Measurements from ENCODE around the gene TREM2. TPM values are rescaled to one million over a fixed set of nuclear protein-coding genes. Genes with fewer than 3 reads are reported as not detected.
"Not testable (repeated sequence)": the region's sequence is repeated elsewhere in the genome, so short reads cannot be mapped to it uniquely, and the experiment has no call there.

Gene TREM2
- total RNA-seq, 2 experiments from 2014 or later: not detected

DNA sequence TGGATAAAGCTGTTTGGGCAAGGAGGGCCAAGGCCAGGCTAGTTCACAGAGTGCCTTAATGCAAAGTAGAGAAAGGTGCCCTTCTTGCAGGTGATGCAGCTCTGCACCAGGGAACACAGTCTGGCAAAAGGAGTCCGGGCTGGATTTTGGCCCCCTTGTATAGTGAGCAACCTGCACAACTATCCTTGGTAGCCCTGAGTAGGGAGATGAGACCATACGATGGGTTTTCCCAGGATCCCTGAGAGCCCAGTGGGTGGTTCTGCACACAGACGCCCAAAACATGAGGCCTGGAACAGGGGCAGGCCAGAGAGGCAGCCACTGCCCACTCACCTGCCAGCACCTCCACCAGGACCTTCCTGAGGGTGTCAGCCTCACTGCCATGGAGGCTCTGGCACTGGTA is 2.0 kb downstream of the TREM2 start:
- ChIA-PET POLR2A (no interaction called here), CTCF (no interaction called here)

- POLR2A ChIA-PET: no interaction called here
- CTCF ChIA-PET: no interaction called here
These were observed 3.4 kb downstream of the TREM2 start for GRCh38 chr6:41159415-41160082.

- POLR2A ChIA-PET: no interaction called here
- CTCF ChIA-PET: no interaction called here
These were observed 5.6 kb downstream of the TREM2 start for GRCh38 chr6:41157323-41157722.

DNA sequence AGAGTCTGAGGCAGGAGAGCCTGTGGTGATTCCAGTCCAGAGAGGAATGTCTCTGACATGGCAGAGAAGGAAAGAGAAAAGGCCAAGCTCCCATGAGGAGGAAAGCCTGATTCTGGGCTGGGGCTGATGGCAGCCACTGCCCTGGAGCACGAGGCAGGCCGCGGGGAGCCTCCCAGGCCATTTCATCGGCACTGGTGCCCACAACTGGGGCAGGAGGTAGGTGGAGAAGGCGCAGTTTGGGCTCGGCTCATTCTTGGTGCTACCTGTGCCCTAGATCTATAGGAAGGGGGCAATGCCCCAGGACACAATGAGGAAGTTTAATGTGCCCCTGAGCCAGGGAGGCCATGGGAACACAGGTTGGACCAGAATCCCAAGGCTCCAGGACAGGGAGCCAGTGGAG is 6.1 kb downstream of the TREM2 start:
- CTCF ChIA-PET: no interaction called here
- POLR2A ChIA-PET: no interaction called here

GRCh38 chr6:41156001-41156400 is 6.9 kb downstream of the TREM2 start:
- CTCF ChIA-PET: no interaction called here
- POLR2A ChIA-PET: no interaction called here

- POLR2A ChIA-PET: no interaction called here
These were observed 7.6 kb downstream of the TREM2 start for GRCh38 chr6:41155132-41155805.

GRCh38 chr6:41153992-41154625 is 8.8 kb downstream of the TREM2 start, which contains the start of gene TREML1:
TREML1 (minus strand) TSS chr6:41154347; CDS start chr6:41154288, 59 bp downstream.
- ChIA-PET POLR2A (no interaction called here), CTCF (no interaction called here)

More at GRCh38 chr6:41155132-41155805, 7.6 kb downstream of the TREM2 start:
- CTCF ChIA-PET: no interaction called here

DNA sequence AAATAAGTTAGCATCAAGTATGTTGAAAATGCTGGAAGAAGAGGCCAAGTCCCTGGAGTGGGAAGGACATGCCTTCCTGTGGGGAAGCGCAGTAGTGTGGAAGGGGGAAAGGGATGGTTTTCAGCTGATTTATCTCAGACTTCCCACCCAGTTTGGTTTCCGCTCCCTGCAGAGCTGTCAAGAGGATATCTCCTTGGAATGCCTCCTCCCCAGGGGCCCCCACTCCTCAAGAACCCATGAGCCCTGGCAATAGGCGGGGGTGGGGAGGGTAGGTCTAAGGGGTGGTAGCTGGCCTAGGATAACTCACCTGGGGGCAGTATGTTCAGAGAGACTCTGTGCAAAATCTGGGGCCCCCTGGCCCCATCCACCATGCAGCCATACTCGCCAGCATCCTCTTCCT is 9.5 kb downstream of the TREM2 start:
- ChIA-PET CTCF (no interaction called here), POLR2A (no interaction called here)

DNA sequence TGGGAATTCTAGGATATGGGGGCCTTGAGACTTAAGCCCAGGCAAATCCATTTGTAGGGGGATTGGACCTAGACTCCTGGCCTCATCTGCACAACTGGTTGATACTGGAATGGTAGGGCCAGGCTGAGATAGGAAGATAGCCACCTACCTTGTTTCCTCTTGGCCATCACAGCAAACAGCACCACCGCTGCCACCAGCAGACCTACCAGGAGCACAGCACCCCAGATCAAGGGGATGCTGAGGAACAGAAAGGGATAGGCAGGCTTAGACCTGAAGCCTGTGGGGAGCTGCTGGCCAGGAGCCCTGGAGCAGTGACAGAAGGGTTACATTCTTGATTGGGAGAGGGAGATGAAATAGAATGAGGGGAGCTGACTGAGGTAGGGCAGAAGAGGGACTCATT is 12.2 kb downstream of the TREM2 start:
- ChIA-PET POLR2A (no interaction called here), CTCF (no interaction called here)

GRCh38 chr6:41147917-41148316 is 15.0 kb downstream of the TREM2 start:
- POLR2A ChIA-PET: no interaction called here
- CTCF ChIA-PET: no interaction called here

DNA sequence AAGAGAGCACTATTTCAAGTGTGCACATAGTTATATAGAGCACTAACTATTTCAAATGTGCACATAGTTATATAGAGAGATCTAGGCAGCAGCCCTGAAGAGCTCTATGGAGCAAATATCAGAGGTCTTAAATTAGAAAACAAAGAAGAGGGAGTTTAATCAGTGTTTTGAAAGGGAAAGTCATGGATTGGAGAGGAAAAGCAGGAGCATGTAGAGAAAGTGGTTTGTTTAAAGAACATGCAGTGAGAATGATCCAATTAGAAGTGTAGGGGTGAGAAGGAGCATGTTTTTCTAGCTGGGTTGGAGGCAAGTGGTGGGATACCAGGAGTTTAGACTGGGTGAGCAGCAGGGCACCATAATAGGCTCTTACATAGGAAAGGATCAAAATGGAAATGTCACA is 26.0 kb downstream of the TREM2 start:
- ChIA-PET POLR2A (no interaction called here), CTCF (no interaction called here)

DNA sequence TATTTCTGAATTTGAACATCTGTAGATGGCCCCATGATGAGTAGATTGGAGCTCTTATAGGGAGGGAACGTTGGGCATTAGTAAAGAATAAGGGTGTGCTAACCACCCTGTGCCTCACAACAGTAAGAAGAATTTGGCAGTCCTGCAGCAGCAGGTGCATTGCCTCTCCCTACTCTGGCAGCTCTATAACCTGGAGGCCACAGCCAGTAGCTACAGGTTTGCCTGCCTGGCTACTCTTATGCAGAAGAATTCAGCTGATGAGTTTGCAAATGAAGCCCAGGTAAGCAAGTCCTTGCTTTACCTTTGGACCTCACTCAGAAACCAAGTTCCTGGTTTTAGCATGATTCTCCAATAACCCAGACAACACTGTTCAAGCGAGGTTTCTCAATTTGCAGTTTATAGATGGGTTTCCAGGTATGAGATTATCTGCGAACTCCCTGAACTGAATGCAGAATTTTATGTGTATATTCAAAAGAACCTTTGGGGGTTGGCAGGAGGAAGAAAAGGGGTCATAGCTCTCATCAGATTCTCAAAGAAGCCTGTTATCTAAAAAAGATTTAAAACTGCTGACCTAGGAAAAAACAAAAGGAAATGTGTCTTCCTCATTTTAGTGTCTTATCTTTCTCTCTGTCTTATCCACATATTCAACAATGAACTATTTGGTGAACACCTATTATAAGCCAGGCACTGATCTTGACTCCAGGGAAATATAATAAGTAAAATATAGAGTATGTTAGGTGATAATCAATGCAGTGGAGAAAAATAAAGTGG is 27.7 kb downstream of the TREM2 start:
- CTCF ChIA-PET: no interaction called here
- POLR2A ChIA-PET: no interaction called here

DNA sequence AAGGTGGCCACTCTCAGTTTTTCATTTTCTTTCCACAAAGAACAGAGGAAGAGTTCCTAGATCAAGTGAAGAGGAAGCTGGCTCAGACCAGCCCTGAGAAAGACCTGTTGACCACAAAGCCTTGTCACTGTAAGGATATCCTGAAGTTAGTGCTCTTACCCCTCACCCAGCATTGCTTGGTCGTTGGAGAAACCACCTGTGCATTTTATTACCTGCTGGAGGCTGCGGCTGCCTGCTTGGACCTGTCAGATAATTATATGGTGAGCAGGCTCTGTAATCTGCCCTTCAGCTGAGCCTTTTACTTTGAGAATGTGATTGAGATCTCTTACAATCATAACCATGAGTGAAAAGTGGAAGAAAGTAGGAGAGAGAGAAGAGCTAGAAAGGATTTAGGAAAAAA is 30.7 kb downstream of the TREM2 start:
- POLR2A ChIA-PET: no interaction called here
- CTCF ChIA-PET: no interaction called here

DNA sequence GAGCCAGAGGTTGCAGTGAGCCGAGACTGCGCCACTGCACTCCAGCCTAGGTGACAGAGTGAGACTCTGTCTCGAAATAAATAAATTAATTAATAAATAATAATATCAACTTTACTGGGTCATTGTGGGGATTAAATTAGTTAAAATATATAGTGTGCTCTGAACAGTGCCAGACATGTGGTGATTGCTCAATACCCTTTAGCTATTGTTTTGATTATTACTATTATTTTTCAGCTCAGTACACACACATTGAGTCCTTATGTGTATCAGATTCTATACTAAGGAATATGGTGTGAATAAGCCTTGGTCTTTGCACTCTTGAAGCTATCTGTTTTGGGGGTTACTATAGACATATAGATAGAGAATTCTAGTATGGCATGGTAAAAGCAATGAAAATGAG is 37.6 kb downstream of the TREM2 start:
- POLR2A ChIA-PET: no interaction called here
- CTCF ChIA-PET: no interaction called here

DNA sequence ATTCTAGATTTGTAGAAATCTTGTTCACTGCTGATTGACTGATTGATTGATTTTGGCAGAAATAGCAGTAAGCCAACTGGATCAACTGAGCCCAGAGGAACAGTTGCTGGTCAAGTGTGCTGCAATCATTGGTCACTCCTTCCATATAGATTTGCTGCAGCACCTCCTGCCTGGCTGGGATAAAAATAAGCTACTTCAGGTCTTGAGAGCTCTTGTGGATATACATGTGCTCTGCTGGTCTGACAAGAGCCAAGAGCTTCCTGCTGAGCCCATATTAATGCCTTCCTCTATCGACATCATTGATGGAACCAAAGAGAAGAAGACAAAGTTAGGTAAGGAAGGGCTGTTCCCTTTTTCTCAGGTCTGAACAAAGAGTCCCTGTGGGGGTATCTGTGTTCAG is 40.0 kb downstream of the TREM2 start:
- POLR2A ChIA-PET: no interaction called here
- CTCF ChIA-PET: no interaction called here

GRCh38 chr6:41122373-41122772 is 40.5 kb downstream of the TREM2 start:
- ChIA-PET CTCF (no interaction called here), POLR2A (no interaction called here)

GRCh38 chr6:41120058-41120457 is 42.9 kb downstream of the TREM2 start:
- CTCF ChIA-PET: no interaction called here

DNA sequence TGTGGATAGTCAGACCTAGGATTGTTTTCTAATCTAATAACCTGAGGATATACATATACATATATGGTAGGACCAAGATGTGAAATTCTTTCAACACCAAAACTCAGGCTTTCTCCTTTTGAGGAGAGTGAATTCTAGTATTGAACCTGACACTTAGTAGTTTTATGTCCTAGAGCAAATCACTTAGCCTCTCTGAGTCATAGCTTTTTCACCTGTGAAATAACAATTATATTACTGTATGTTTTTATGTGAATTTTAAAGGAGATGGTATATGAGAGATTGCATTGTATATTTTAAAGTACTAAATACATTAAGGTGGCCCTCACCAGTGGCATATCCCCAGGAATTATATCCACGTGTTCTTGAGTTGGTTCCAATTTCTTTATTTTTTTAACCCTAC is 43.4 kb downstream of the TREM2 start:
- POLR2A ChIA-PET: no interaction called here
- CTCF ChIA-PET: interaction anchor here (1.2 kb wide), 1 partner anchor 15 kb away, joined by 3 read pairs; no protein-coding TSS in a partner anchor

More at GRCh38 chr6:41120058-41120457, 42.9 kb downstream of the TREM2 start:
- POLR2A ChIA-PET: no interaction called here

DNA sequence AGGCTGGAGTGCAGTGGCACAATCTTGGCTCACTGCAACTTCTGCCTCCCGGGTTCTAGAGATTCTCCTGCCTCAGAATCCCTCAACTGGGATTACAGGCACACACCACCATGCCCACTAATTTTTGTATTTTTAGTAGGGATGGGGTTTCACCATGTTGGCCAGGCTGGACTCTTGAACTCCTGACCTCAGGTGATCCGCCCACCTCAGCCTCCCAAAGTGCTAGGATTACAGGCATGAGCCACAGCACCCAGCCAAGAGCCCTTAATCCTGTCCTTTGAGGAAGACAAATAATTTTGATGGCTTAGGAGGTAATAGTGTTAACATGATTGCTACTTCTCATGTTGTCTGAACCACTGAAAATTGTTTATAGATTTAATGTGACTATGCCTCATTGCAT is 47.9 kb downstream of the TREM2 start:
- CTCF ChIA-PET, POLR2A ChIA-PET: not testable (repeated sequence)

DNA sequence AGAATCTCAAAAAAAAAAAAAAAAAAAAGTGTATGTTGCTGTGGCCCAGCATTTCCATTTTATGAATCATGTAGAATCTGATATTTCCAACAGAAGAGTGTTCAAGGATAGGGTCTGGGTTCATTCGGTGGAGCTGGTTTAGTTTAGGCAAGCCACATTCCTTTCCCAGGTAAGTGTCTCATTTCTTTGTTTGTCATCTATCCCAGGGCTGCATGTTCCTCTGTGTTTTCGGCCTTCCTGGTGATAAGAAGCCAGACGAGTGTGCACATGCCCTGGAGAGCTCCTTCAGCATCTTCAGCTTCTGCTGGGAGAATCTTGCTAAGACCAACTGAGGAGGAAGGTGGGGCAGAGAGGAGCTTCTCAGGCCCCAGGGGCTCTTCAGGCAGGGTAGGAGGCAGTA is 51.9 kb downstream of the TREM2 start:
- POLR2A ChIA-PET: no interaction called here
- CTCF ChIA-PET: interaction anchor here (0.7 kb wide), 1 partner anchor 84 kb away, joined by 4 read pairs; no protein-coding TSS in a partner anchor

Data from activated CD8-positive, alpha-beta memory T cell treated with anti-CD3 and anti-CD28 coated beads for 36 hours (primary cell).